ENCODE measurements around the gene MT1B.

The MT1B gene

GRCh38 chr16:56688762-56689161 is 37.1 kb downstream of the MT1B start:
- H3K9me3 ChIP-seq (ENCODE audit: insufficient read depth, low read length, severe bottlenecking) = no peaks in the 10 kb centered on the region
- no peaks in the 10 kb centered on the region for H3K79me2 ChIP-seq (ENCODE audit: insufficient read depth, low read length)
- no peaks in the 10 kb centered on the region for H3K36me3 ChIP-seq (ENCODE audit: insufficient read depth, low read length)
- no peak overlapping the region for H3K9ac ChIP-seq (ENCODE audit: low read depth, low read length)
- H3K27me3 ChIP-seq (ENCODE audit: insufficient read depth, low read length, poor library complexity) = no peaks in the 10 kb centered on the region
- H3K4me1 ChIP-seq (ENCODE audit: insufficient read depth, low read length) = peaks cover 1% of the 10 kb centered on the region
- no peaks in the 10 kb centered on the region for H4K20me1 ChIP-seq (ENCODE audit: insufficient read depth, low read length)
- no peak overlapping the region for H3K4me2 ChIP-seq (ENCODE audit: insufficient read depth, low read length)
- ATAC-seq (ENCODE audit: insufficient read depth, low read depth) = no peak
- TF ChIP-seq EZH2 (IDR thresholded peaks at IDR 0.05; ENCODE audit: borderline replicate concordance, low read depth, low read length, severe bottlenecking) = no peak
- TF ChIP-seq CTCF (IDR thresholded peaks at IDR 0.05; ENCODE audit: borderline replicate concordance, extremely low read depth, low read length, poor library complexity, severe bottlenecking) = no peak
- DNase-seq = no peak
- H2AFZ ChIP-seq (ENCODE audit: low read depth, low read length) = no peak overlapping the region
- no peak overlapping the region for H3K4me3 ChIP-seq (ENCODE audit: low read depth in 1 of 2, low read length in 2 of 2)
- H3K27ac ChIP-seq (ENCODE audit: low read length) = no peak overlapping the region

GRCh38 chr16:56689171-56689570 is 37.5 kb downstream of the MT1B start:
- ATAC-seq (ENCODE audit: insufficient read depth, low read depth) (no peak), DNase-seq (no peak)
- H3K27me3 ChIP-seq (ENCODE audit: insufficient read depth, low read length, poor library complexity) = no peaks in the 10 kb centered on the region
- H4K20me1 ChIP-seq (ENCODE audit: insufficient read depth, low read length) = no peaks in the 10 kb centered on the region
- TF ChIP-seq CTCF (IDR thresholded peaks at IDR 0.05; ENCODE audit: borderline replicate concordance, extremely low read depth, low read length, poor library complexity, severe bottlenecking) = no peak
- TF ChIP-seq EZH2 (IDR thresholded peaks at IDR 0.05; ENCODE audit: borderline replicate concordance, low read depth, low read length, severe bottlenecking) = no peak
- no peaks in the 10 kb centered on the region for H3K36me3 ChIP-seq (ENCODE audit: insufficient read depth, low read length)
- no peaks in the 10 kb centered on the region for H3K79me2 ChIP-seq (ENCODE audit: insufficient read depth, low read length)
- H3K4me3 ChIP-seq (ENCODE audit: low read depth in 1 of 2, low read length in 2 of 2) = no peak overlapping the region
- H3K9me3 ChIP-seq (ENCODE audit: insufficient read depth, low read length, severe bottlenecking) = no peaks in the 10 kb centered on the region
- H2AFZ ChIP-seq (ENCODE audit: low read depth, low read length) = no peak overlapping the region
- no peak overlapping the region for H3K9ac ChIP-seq (ENCODE audit: low read depth, low read length)
- no peak overlapping the region for H3K27ac ChIP-seq (ENCODE audit: low read length)
- no peak overlapping the region for H3K4me2 ChIP-seq (ENCODE audit: insufficient read depth, low read length)
- no peaks in the 10 kb centered on the region for H3K4me1 ChIP-seq (ENCODE audit: insufficient read depth, low read length)

- H3K4me1 ChIP-seq (ENCODE audit: insufficient read depth, low read length) = no peaks in the 10 kb centered on the region
- H3K9me3 ChIP-seq (ENCODE audit: insufficient read depth, low read length, severe bottlenecking) = no peaks in the 10 kb centered on the region
- DNase-seq (no peak), ATAC-seq (ENCODE audit: insufficient read depth, low read depth) (no peak)
- H3K4me2 ChIP-seq (ENCODE audit: insufficient read depth, low read length) = no peak overlapping the region
- H3K9ac ChIP-seq (ENCODE audit: low read depth, low read length) = no peak overlapping the region
- no peak overlapping the region for H3K4me3 ChIP-seq (ENCODE audit: low read depth in 1 of 2, low read length in 2 of 2)
- no peak overlapping the region for H2AFZ ChIP-seq (ENCODE audit: low read depth, low read length)
- no peaks in the 10 kb centered on the region for H3K27me3 ChIP-seq (ENCODE audit: insufficient read depth, low read length, poor library complexity)
- H4K20me1 ChIP-seq (ENCODE audit: insufficient read depth, low read length) = no peaks in the 10 kb centered on the region
- H3K79me2 ChIP-seq (ENCODE audit: insufficient read depth, low read length) = no peaks in the 10 kb centered on the region
- H3K36me3 ChIP-seq (ENCODE audit: insufficient read depth, low read length) = no peaks in the 10 kb centered on the region
- TF ChIP-seq CTCF (IDR thresholded peaks at IDR 0.05; ENCODE audit: borderline replicate concordance, extremely low read depth, low read length, poor library complexity, severe bottlenecking) (no peak), EZH2 (IDR thresholded peaks at IDR 0.05; ENCODE audit: borderline replicate concordance, low read depth, low read length, severe bottlenecking) (no peak)
- no peak overlapping the region for H3K27ac ChIP-seq (ENCODE audit: low read length)
Measured at GRCh38 chr16:56690420-56691122, 38.9 kb downstream of the MT1B start.
